T-cell (primary cell): Measurements from ENCODE around the gene SAFB2. TPM values are rescaled to one million over a fixed set of nuclear protein-coding genes. Genes with fewer than 3 reads are reported as not detected.

Experiments used
- ATAC-seq, 4 experiments: fragments of 200-7000 bp in 3 of 4; fragments of 150-1000 bp in 1 of 4; cut with Tn5 transposase; replicated peaks in 1 of 4; 1 replicate in 3 of 4; 2 replicates in 1 of 4; pipeline ENCODE4 v1.10.0; 2021; ENCODE audit warnings: moderate library complexity in 3 of 4, mild to moderate bottlenecking in 2 of 4, moderate number of reproducible peaks in 1 of 4
- CTCF ChIA-PET, 2 donors: fragments of 300-600 bp; sonication (Branson Sonifier 250); formaldehyde crosslinking; loops; one replicate each; lab custom pipeline; 2022; ENCODE audit warnings: antibody characterized with exemption in 2 of 2; lab: Charles Lee
- POLR2A ChIA-PET, 2 donors: fragments of 300-600 bp; sonication (Branson Sonifier 250); formaldehyde crosslinking; loops; one replicate each; lab custom pipeline; 2022; ENCODE audit warnings: antibody characterized with exemption in 2 of 2; lab: Charles Lee
- DNase-seq, 35 experiments: peaks; one replicate each; pipeline versions ENCODE4 v3.0.0 to v3.0.0-alpha.2; 2013 to 2023
- H3K27ac ChIP-seq: one replicate; pipeline ENCODE4 v1.5.1; 2013; ENCODE audit warnings: low read length
- H3K27me3 ChIP-seq, 2 experiments: replicated peaks in 1 of 2; 1 replicate in 1 of 2; 2 replicates in 1 of 2; pipeline versions ENCODE4 v1.6.1 to v1.7.0; 2013; ENCODE audit warnings: low read length in 1 of 2, mixed read lengths in 1 of 2; ENCODE audit not compliant: control insufficient read depth in 2 of 2, insufficient read depth in 2 of 2; ENCODE audit errors: extremely low read depth in 1 of 2
- H3K36me3 ChIP-seq, 2 donors: 1 replicate in 1 of 2; 2 replicates in 1 of 2; pipeline versions ENCODE4 v1.6.1 to v1.7.0; 2013; ENCODE audit warnings: low read length in 1 of 2; ENCODE audit not compliant: control insufficient read depth in 2 of 2, insufficient read depth in 1 of 2; ENCODE audit errors: extremely low read depth in 1 of 2
- H3K4me1 ChIP-seq, 2 experiments: 1 replicate in 1 of 2; 2 replicates in 1 of 2; pipeline versions ENCODE4 v1.6.1 to v1.7.0; 2013; ENCODE audit warnings: low read length in 2 of 2, mixed read lengths in 1 of 2; ENCODE audit not compliant: insufficient read depth in 2 of 2, control insufficient read depth in 1 of 2; ENCODE audit errors: extremely low read depth in 1 of 2
- H3K4me3 ChIP-seq, 2 donors: 1 replicate in 1 of 2; 2 replicates in 1 of 2; pipeline versions ENCODE4 v1.5.1 to v1.7.0; 2013; ENCODE audit warnings: mild to moderate bottlenecking in 2 of 2, low read length in 1 of 2, moderate library complexity in 1 of 2; ENCODE audit not compliant: control insufficient read depth in 1 of 2; ENCODE audit errors: extremely low read depth in 1 of 2
- H3K9me3 ChIP-seq: 2 replicates; pipeline ENCODE4 v1.7.0; 2013
- H3K27ac Mint-ChIP-seq, 2 donors: one replicate each; pipeline ENCODE4 v1.8.0; 2020 to 2021; ENCODE audit warnings: mild to moderate bottlenecking in 2 of 2, mixed read lengths in 2 of 2
- H3K27me3 Mint-ChIP-seq, 2 donors: one replicate each; pipeline ENCODE4 v1.8.0; 2021 to 2022; ENCODE audit warnings: mixed read lengths in 2 of 2
- H3K36me3 Mint-ChIP-seq: one replicate; pipeline ENCODE4 v1.8.0; 2021; ENCODE audit warnings: mixed read lengths
- H3K4me1 Mint-ChIP-seq, 3 donors: one replicate each; pipeline ENCODE4 v1.8.0; 2020 to 2022; ENCODE audit warnings: mixed read lengths in 3 of 3, mild to moderate bottlenecking in 1 of 3
- H3K4me3 Mint-ChIP-seq, 3 donors: one replicate each; pipeline ENCODE4 v1.8.0; 2020 to 2022; ENCODE audit warnings: mild to moderate bottlenecking in 3 of 3, mixed read lengths in 3 of 3, moderate library complexity in 3 of 3
- H3K9me3 Mint-ChIP-seq, 3 donors: one replicate each; pipeline ENCODE4 v1.8.0; 2020 to 2022; ENCODE audit warnings: mixed read lengths in 3 of 3
- WGBS: methylation state at CpG from one replicate; pipeline ENCODE4 v1.1.5; 2013; ENCODE audit warnings: missing lambda C conversion rate; ENCODE audit not compliant: insufficient coverage; 5-methylcytosine and 5-hydroxymethylcytosine counted together
- total RNA-seq, 35 experiments: library from RNA in 6 of 35; stranded (reverse) in 6 of 35; fragments of 120-200 nt in 1 of 35; gene quantifications; one replicate each; pipeline versions ENCODE4 v1.2.1 to v1.2.4 and lab custom pipeline; 2013 to 2026

The SAFB2 gene
- total RNA-seq, 5 donors from 2014 or later (not counting 1 experiment from before 2014, with no cell fraction given) = 222 to 253 (median 237) TPM

- no peak for DNase-seq
- Mint-ChIP-seq H3K36me3 (peaks cover 10% of the 10 kb centered on the region), H3K27me3 (peaks cover 22 to 39% of the 10 kb centered on the region in 2 donors), H3K9me3 (peaks cover 3 to 5% (median 4%) of the 10 kb centered on the region in 3 donors), H3K4me3 (no peak overlapping the region), H3K27ac (no peak overlapping the region), H3K4me1 (no peaks in the 10 kb centered on the region)
- Histone ChIP-seq H3K27ac (no peak overlapping the region), H3K9me3 (no peaks in the 10 kb centered on the region), H3K27me3 (peaks cover 10 to 77% of the 10 kb centered on the region in 2 experiments), H3K4me3 (no peak overlapping the region), H3K4me1 (no peaks in the 10 kb centered on the region), H3K36me3 (no peaks in the 10 kb centered on the region)
- CTCF ChIA-PET = no interaction called here
- POLR2A ChIA-PET = no interaction called here
- ATAC-seq = no peak
- 75% methylated on average over 7 of the region's 7 CpGs for WGBS
Observed at GRCh38 chr19:5564930-5565329, 57.6 kb downstream of the SAFB2 start.

GRCh38 chr19:5563935-5564612 lies 58.5 kb downstream of the SAFB2 start:
- CTCF ChIA-PET = interaction anchor here in 1 of 2 donors (0.5 kb wide), 1 partner anchor 170 kb away, joined by 3 read pairs; no protein-coding TSS in a partner anchor
- H3K27ac Mint-ChIP-seq = no peak overlapping the region
- WGBS = 30% methylated on average over 7 of the region's 14 CpGs
- Histone ChIP-seq H3K4me3 (no peak overlapping the region), H3K27ac (no peak overlapping the region), H3K4me1 (no peaks in the 10 kb centered on the region), H3K9me3 (no peaks in the 10 kb centered on the region), H3K27me3 (peaks cover 10 to 76% of the 10 kb centered on the region in 2 experiments), H3K36me3 (no peaks in the 10 kb centered on the region)
- POLR2A ChIA-PET = no interaction called here
- H3K36me3 Mint-ChIP-seq = peaks cover 10% of the 10 kb centered on the region
- H3K9me3 Mint-ChIP-seq = peaks cover 3 to 5% (median 4%) of the 10 kb centered on the region in 3 donors
- H3K27me3 Mint-ChIP-seq = peaks cover 19 to 33% of the 10 kb centered on the region in 2 donors
- no peak for ATAC-seq
- H3K4me1 Mint-ChIP-seq = no peaks in the 10 kb centered on the region
- H3K4me3 Mint-ChIP-seq = no peak overlapping the region
- DNase-seq = no peak

GRCh38 chr19:5563008-5563431 lies 59.6 kb downstream of the SAFB2 start:
- Mint-ChIP-seq H3K4me1 (no peaks in the 10 kb centered on the region), H3K27ac (no peak overlapping the region), H3K36me3 (peaks cover 10% of the 10 kb centered on the region), H3K27me3 (peaks cover 20 to 30% of the 10 kb centered on the region in 2 donors), H3K9me3 (peaks cover 3 to 5% (median 4%) of the 10 kb centered on the region in 3 donors), H3K4me3 (no peak overlapping the region)
- Histone ChIP-seq H3K27me3 (peaks cover 10 to 69% of the 10 kb centered on the region in 2 experiments), H3K9me3 (no peaks in the 10 kb centered on the region), H3K27ac (no peak overlapping the region), H3K4me3 (no peak overlapping the region), H3K36me3 (no peaks in the 10 kb centered on the region), H3K4me1 (no peaks in the 10 kb centered on the region)
- ChIA-PET POLR2A (no interaction called here), CTCF (no interaction called here)
- DNase-seq = no peak
- no peak for ATAC-seq
- 26% methylated on average over 5 of the region's 8 CpGs for WGBS

- CTCF ChIA-PET = no interaction called here
- Histone ChIP-seq H3K9me3 (no peaks in the 10 kb centered on the region), H3K36me3 (no peaks in the 10 kb centered on the region), H3K4me3 (no peak overlapping the region), H3K4me1 (no peaks in the 10 kb centered on the region), H3K27ac (no peak overlapping the region), H3K27me3 (peaks cover 10 to 73% of the 10 kb centered on the region in 2 experiments)
- WGBS = 79% methylated on average over 2 of the region's 7 CpGs
- H3K27me3 Mint-ChIP-seq = peaks cover 26 to 33% of the 10 kb centered on the region in 2 donors
- H3K27ac Mint-ChIP-seq = no peak overlapping the region
- peaks cover 10% of the 10 kb centered on the region for H3K36me3 Mint-ChIP-seq
- POLR2A ChIA-PET = no interaction called here
- H3K4me3 Mint-ChIP-seq = no peak overlapping the region
- ATAC-seq (no peak), DNase-seq (no peak)
- H3K9me3 Mint-ChIP-seq = peaks cover 3 to 5% (median 4%) of the 10 kb centered on the region in 3 donors
- H3K4me1 Mint-ChIP-seq = no peaks in the 10 kb centered on the region
Observed at GRCh38 chr19:5562280-5562679, 60.3 kb downstream of the SAFB2 start.

GRCh38 chr19:5561559-5561958 lies 61.0 kb downstream of the SAFB2 start:
- Histone ChIP-seq H3K36me3 (no peaks in the 10 kb centered on the region), H3K27me3 (peaks cover 9 to 71% of the 10 kb centered on the region in 2 experiments), H3K27ac (no peak overlapping the region), H3K4me1 (no peaks in the 10 kb centered on the region), H3K9me3 (no peaks in the 10 kb centered on the region), H3K4me3 (no peak overlapping the region)
- Mint-ChIP-seq H3K36me3 (peaks cover 10% of the 10 kb centered on the region), H3K27me3 (peaks cover 32 to 33% of the 10 kb centered on the region in 2 donors), H3K4me1 (no peaks in the 10 kb centered on the region), H3K27ac (no peak overlapping the region), H3K9me3 (peaks cover 3 to 5% (median 4%) of the 10 kb centered on the region in 3 donors), H3K4me3 (no peak overlapping the region)
- WGBS = 73% methylated on average over 4 of the region's 6 CpGs
- POLR2A ChIA-PET = no interaction called here
- no peak for DNase-seq
- CTCF ChIA-PET = no interaction called here
- no peak for ATAC-seq

- Mint-ChIP-seq H3K27me3 (peaks cover 32 to 33% of the 10 kb centered on the region in 2 donors), H3K9me3 (peaks cover 3 to 5% (median 4%) of the 10 kb centered on the region in 3 donors), H3K4me3 (no peak overlapping the region), H3K27ac (no peak overlapping the region), H3K36me3 (peaks cover 10% of the 10 kb centered on the region), H3K4me1 (no peaks in the 10 kb centered on the region)
- ATAC-seq (no peak), DNase-seq (no peak)
- Histone ChIP-seq H3K4me3 (no peak overlapping the region), H3K4me1 (no peaks in the 10 kb centered on the region), H3K27ac (no peak overlapping the region), H3K27me3 (peaks cover 3 to 58% of the 10 kb centered on the region in 2 experiments), H3K9me3 (no peaks in the 10 kb centered on the region), H3K36me3 (no peaks in the 10 kb centered on the region)
- ChIA-PET POLR2A (no interaction called here), CTCF (no interaction called here)
- 71% methylated on average over 18 of the region's 19 CpGs for WGBS
Observed at GRCh38 chr19:5560156-5560555, 62.4 kb downstream of the SAFB2 start.
